Panc1 (cell line): ENCODE measurements around the gene TBX3. TPM values are rescaled to one million over a fixed set of nuclear protein-coding genes. Genes with fewer than 3 reads are reported as not detected.

ENCODE experiments used
- ATAC-seq: fragments of 200-7000 bp; cut with Tn5 transposase; 2 replicates; pipeline ENCODE4 v1.9.1; 2020; ENCODE audit warnings: mild to moderate bottlenecking, moderate library complexity
- BruUV-seq: library from RNA; stranded (reverse); fragments of 400-500 nt; replicated peaks from 2 replicates; lab custom pipeline; 2021; lab: Mats Ljungman, UMichigan
- CTCF ChIA-PET: fragments of 300-600 bp; sonication (Branson Sonifier 250); formaldehyde crosslinking; loops from one replicate; lab custom pipeline; 2022; ENCODE audit warnings: antibody characterized with exemption; lab: Charles Lee
- POLR2A ChIA-PET: fragments of 300-600 bp; sonication (Branson Sonifier 250); formaldehyde crosslinking; loops from one replicate; lab custom pipeline; 2022; ENCODE audit warnings: antibody characterized with exemption; lab: Charles Lee
- DNase-seq: peaks from one replicate; pipeline ENCODE4 v3.0.0-alpha.2; 2010; ENCODE audit warnings: low read depth, low spot score
- H3K27ac ChIP-seq: 2 replicates; pipeline ENCODE4 v1.5.1; 2011; ENCODE audit warnings: mild to moderate bottlenecking, low read length, inconsistent platforms
- H3K27me3 ChIP-seq: fragments of 200-500 bp; sonication (Bioruptor generic); 2 replicates; pipeline ENCODE4 v1.6.0; 2014; ENCODE audit warnings: low read length, inconsistent platforms; ENCODE audit not compliant: control insufficient read depth, insufficient read depth
- H3K36me3 ChIP-seq: fragments of 200-500 bp; sonication (Bioruptor generic); 2 replicates; pipeline ENCODE4 v1.5.1; 2014; ENCODE audit warnings: inconsistent platforms, mild to moderate bottlenecking, low read length, moderate library complexity; ENCODE audit not compliant: control insufficient read depth, insufficient read depth
- H3K4me1 ChIP-seq: 2 replicates; pipeline ENCODE4 v1.5.1; 2011; ENCODE audit warnings: inconsistent platforms, mild to moderate bottlenecking, low read length, moderate library complexity; ENCODE audit not compliant: control insufficient read depth, insufficient read depth
- H3K4me3 ChIP-seq, 2 experiments: 2 replicates each; pipeline ENCODE4 v1.5.1; 2011 to 2012; ENCODE audit warnings: low read depth in 2 of 2, low read length in 2 of 2, mild to moderate bottlenecking in 2 of 2, inconsistent platforms in 1 of 2, moderate library complexity in 1 of 2
- H3K9me3 ChIP-seq: fragments of 200-500 bp; sonication (Bioruptor generic); 2 replicates; pipeline ENCODE4 v1.5.1; 2014; ENCODE audit warnings: low read depth, mild to moderate bottlenecking, inconsistent platforms, low read length, moderate library complexity; ENCODE audit not compliant: control insufficient read depth, insufficient read depth
- POLR2AphosphoS5 ChIP-seq: IDR thresholded peaks from 2 replicates; pipeline ENCODE4 v1.6.1; 2012; ENCODE audit warnings: mild to moderate bottlenecking, low read depth, low read length, moderate library complexity
- SIN3A ChIP-seq: IDR thresholded peaks from 2 replicates; pipeline ENCODE4 v1.6.1; 2012; ENCODE audit warnings: low read depth, mild to moderate bottlenecking, low read length, moderate library complexity, borderline replicate concordance; ENCODE audit not compliant: insufficient read depth
- TCF7L2 ChIP-seq: IDR thresholded peaks from 2 replicates; pipeline ENCODE4 v1.6.1; 2011; ENCODE audit warnings: mild to moderate bottlenecking, low read depth, low read length, inconsistent platforms
- in situ Hi-C: cut with HindIII; loops from 2 replicates; pipeline ENCODE4 v1.10.0; 2016; ENCODE audit warnings: low sequenced_read_pairs, low pct_unique_long_range_greater_than_20kb
- intact Hi-C: fragments of 100-400 bp; cut with micrococcal nuclease; formaldehyde crosslinking; loops from one replicate; pipeline ENCODE4 v1.10.0; 2022; ENCODE audit not compliant: unreplicated experiment
- total RNA-seq: library from RNA; stranded (reverse); gene quantifications from one replicate; pipeline ENCODE4 v1.2.1, GENCODE V29; 2021; ENCODE audit not compliant: unreplicated experiment
- TF ChIP-seq, protein P1 (sequence below), 2 experiments: IDR thresholded peaks; 2 replicates each; pipeline ENCODE4 v1.6.1; 2011 to 2012; ENCODE audit warnings: low read depth in 2 of 2, control low read depth in 1 of 2, low read length in 1 of 2, mild to moderate bottlenecking in 1 of 2, moderate library complexity in 1 of 2; ENCODE audit not compliant: insufficient read depth in 1 of 2
- TF ChIP-seq, protein P2 (sequence below): fragments of 450-650 bp; IDR thresholded peaks from 2 replicates; pipeline ENCODE4 v1.5.1; 2017; ENCODE audit warnings: mild to moderate bottlenecking

The TBX3 gene
- total RNA-seq, 1 experiment from 2014 or later = 5.1 TPM

- DNase-seq (no peak), ATAC-seq (peak; percentile 3)
- Histone ChIP-seq H3K27me3 (no peaks in the 10 kb centered on the region; the same call in 1 of the 2 replicates), H3K4me1 (0 out of 2 replicates have a peak, but pooled peaks cover 2% of the 10 kb centered on the region), H3K4me3 (peak overlapping the region; percentile 69 to 84), H3K9me3 (no peaks in the 10 kb centered on the region), H3K36me3 (peaks cover 5% of the 10 kb centered on the region; the same call in 1 of the 2 replicates), H3K27ac (peak overlapping the region; percentile 94)
- in situ Hi-C loops = no loop called here
- CTCF ChIA-PET = interaction anchor here (0.6 to 1.1 kb wide), 3 partner anchors 155 to 1263 kb away, joined by 4 to 9 read pairs (median 5); no protein-coding TSS in a partner anchor
- intact Hi-C loops = no loop called here
- no TSS peak for BruUV-seq
- POLR2A ChIA-PET = interaction anchor here (0.6 to 0.8 kb wide), 5 partner anchors 37 to 1111 kb away, joined by 3 to 9 read pairs (median 7); no protein-coding TSS in a partner anchor
- TF ChIP-seq TCF7L2 = no peak
- no peak for TF ChIP-seq SIN3A
- TF ChIP-seq, protein P1, sequence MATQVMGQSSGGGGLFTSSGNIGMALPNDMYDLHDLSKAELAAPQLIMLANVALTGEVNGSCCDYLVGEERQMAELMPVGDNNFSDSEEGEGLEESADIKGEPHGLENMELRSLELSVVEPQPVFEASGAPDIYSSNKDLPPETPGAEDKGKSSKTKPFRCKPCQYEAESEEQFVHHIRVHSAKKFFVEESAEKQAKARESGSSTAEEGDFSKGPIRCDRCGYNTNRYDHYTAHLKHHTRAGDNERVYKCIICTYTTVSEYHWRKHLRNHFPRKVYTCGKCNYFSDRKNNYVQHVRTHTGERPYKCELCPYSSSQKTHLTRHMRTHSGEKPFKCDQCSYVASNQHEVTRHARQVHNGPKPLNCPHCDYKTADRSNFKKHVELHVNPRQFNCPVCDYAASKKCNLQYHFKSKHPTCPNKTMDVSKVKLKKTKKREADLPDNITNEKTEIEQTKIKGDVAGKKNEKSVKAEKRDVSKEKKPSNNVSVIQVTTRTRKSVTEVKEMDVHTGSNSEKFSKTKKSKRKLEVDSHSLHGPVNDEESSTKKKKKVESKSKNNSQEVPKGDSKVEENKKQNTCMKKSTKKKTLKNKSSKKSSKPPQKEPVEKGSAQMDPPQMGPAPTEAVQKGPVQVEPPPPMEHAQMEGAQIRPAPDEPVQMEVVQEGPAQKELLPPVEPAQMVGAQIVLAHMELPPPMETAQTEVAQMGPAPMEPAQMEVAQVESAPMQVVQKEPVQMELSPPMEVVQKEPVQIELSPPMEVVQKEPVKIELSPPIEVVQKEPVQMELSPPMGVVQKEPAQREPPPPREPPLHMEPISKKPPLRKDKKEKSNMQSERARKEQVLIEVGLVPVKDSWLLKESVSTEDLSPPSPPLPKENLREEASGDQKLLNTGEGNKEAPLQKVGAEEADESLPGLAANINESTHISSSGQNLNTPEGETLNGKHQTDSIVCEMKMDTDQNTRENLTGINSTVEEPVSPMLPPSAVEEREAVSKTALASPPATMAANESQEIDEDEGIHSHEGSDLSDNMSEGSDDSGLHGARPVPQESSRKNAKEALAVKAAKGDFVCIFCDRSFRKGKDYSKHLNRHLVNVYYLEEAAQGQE (IDR thresholded peaks at IDR 0.05; ENCODE audit: insufficient read depth in 1 of 2, low read depth in 2 of 2, low read length in 1 of 2) = no peak
- TF ChIP-seq, protein P2, sequence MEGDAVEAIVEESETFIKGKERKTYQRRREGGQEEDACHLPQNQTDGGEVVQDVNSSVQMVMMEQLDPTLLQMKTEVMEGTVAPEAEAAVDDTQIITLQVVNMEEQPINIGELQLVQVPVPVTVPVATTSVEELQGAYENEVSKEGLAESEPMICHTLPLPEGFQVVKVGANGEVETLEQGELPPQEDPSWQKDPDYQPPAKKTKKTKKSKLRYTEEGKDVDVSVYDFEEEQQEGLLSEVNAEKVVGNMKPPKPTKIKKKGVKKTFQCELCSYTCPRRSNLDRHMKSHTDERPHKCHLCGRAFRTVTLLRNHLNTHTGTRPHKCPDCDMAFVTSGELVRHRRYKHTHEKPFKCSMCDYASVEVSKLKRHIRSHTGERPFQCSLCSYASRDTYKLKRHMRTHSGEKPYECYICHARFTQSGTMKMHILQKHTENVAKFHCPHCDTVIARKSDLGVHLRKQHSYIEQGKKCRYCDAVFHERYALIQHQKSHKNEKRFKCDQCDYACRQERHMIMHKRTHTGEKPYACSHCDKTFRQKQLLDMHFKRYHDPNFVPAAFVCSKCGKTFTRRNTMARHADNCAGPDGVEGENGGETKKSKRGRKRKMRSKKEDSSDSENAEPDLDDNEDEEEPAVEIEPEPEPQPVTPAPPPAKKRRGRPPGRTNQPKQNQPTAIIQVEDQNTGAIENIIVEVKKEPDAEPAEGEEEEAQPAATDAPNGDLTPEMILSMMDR = no peak
These were observed 272 bp downstream of the TBX3 start for GRCh38 chr12:114683709-114684097.

DNA sequence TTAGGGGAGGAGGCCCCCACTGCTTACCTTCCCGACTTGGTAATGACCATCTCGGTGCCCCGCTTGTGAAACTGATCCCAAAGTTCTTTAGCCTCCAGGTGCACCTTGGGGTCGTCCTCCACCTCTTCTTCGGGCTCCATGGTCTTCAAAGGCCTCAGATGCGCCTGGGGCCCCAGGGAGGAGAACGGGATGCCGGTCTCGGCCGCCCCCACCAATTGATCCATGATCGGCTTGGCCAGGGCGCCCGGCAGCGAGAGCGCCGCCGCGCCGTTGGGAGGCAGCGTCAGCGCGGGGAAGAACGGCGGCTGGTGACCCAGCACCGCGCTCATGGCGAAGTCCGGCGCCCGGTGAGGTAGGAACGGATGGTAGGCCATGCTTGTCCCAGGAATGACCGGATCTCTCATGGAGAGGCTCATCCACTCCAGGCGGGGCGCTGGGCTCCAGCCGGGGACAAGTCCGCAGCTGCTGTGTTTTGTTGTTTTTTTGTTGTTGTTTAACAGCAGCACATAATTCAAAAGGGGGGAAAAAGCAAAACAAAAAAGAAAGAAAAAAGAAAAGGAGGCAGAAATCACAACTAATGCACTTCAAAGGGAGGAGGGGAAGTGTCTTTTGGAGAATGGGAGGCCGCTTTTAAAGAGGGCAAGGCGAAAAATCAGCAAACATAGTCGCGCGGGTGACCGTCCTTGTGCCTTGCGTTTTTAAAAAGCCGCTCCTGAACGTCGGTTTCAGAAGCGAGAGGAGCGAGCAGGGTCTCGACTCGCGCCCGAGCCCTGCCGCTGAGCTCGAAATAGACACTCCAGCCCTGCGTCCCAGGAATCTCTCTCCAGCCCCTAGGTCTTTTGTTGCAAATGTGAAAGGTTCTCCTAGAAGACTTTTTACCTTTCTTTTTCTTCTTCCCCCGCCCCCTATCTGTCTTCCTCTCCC, 928 bp downstream of the TBX3 start:
- no peaks in the 10 kb centered on the region; the same call in 1 of the 2 replicates for H3K27me3 ChIP-seq
- ChIA-PET POLR2A (no interaction called here), CTCF (no interaction called here)
- intact Hi-C loops = no loop called here
- in situ Hi-C loops = no loop called here
- ATAC-seq (no peak), DNase-seq (no peak)
- TSS peak; percentile 91 for BruUV-seq
- peak overlapping the region; percentile 69 to 84 for H3K4me3 ChIP-seq
- peaks cover 5% of the 10 kb centered on the region; the same call in 1 of the 2 replicates for H3K36me3 ChIP-seq
- TF ChIP-seq TCF7L2 (no peak), POLR2AphosphoS5 (no peak), SIN3A (no peak)
- TF ChIP-seq, protein P1 (IDR thresholded peaks at IDR 0.05; ENCODE audit: insufficient read depth in 1 of 2, low read depth in 2 of 2, low read length in 1 of 2) = no peak
- TF ChIP-seq, protein P2 = peak; percentile 26; the same call in 1 of the 2 replicates
- H3K4me1 ChIP-seq = 0 out of 2 replicates have a peak, but pooled peaks cover 2% of the 10 kb centered on the region
- peak overlapping the region; percentile 94 for H3K27ac ChIP-seq
- no peaks in the 10 kb centered on the region for H3K9me3 ChIP-seq
